Common myeloid progenitor, CD34-positive (primary cell): ENCODE data around the gene DOCK9.
A peak's percentile ranks its signal among the peaks of the same experiment; 100 is the strongest.

Experiments
- CTCF ChIA-PET: fragments of 350-600 bp; sonication (Branson Sonifier 250); formaldehyde crosslinking; loops from one replicate; lab custom pipeline; 2021; ENCODE audit warnings: antibody characterized with exemption; lab: Charles Lee
- POLR2A ChIA-PET: fragments of 350-600 bp; sonication (Branson Sonifier 250); formaldehyde crosslinking; loops from one replicate; lab custom pipeline; 2021; ENCODE audit warnings: antibody characterized with exemption; lab: Charles Lee
- DNase-seq, 3 donors: peaks; one replicate each; pipeline versions ENCODE4 v3.0.0 to v3.0.0-alpha.2; 2013
- H3K27ac ChIP-seq, 2 experiments: 1 replicate in 1 of 2; 2 replicates in 1 of 2; pipeline ENCODE4 v1.7.0; 2013; ENCODE audit warnings: inconsistent platforms in 2 of 2, low read length in 2 of 2, mild to moderate bottlenecking in 2 of 2, low read depth in 1 of 2, moderate library complexity in 1 of 2; ENCODE audit not compliant: severe bottlenecking in 2 of 2, insufficient read depth in 1 of 2, poor library complexity in 1 of 2
- H3K27me3 ChIP-seq, 5 experiments: replicated peaks in 2 of 5; 1 replicate in 3 of 5; 2 replicates in 2 of 5; pipeline versions ENCODE4 v1.6.1 to v1.7.0; 2013; ENCODE audit warnings: low read length in 4 of 5, mild to moderate bottlenecking in 2 of 5, moderate library complexity in 2 of 5, inconsistent platforms in 1 of 5; ENCODE audit not compliant: insufficient read depth in 5 of 5, control insufficient read depth in 4 of 5
- H3K36me3 ChIP-seq, 4 experiments: 1 replicate in 2 of 4; 2 replicates in 2 of 4; pipeline versions ENCODE4 v1.6.1 to v1.7.0; 2013; ENCODE audit warnings: low read length in 3 of 4, control low read depth in 1 of 4, mild to moderate bottlenecking in 1 of 4; ENCODE audit not compliant: control insufficient read depth in 4 of 4, insufficient read depth in 4 of 4
- H3K4me1 ChIP-seq, 4 experiments: 1 replicate in 3 of 4; 2 replicates in 1 of 4; pipeline versions ENCODE4 v1.6.1 to v1.7.1; 2013; ENCODE audit warnings: low read length in 3 of 4, mild to moderate bottlenecking in 3 of 4, control low read depth in 1 of 4, inconsistent platforms in 1 of 4, moderate library complexity in 1 of 4; ENCODE audit not compliant: control insufficient read depth in 4 of 4, insufficient read depth in 4 of 4; ENCODE audit errors: control extremely low read depth in 1 of 4
- H3K4me3 ChIP-seq, 7 experiments: 1 replicate in 4 of 7; 2 replicates in 3 of 7; pipeline versions ENCODE4 v1.5.1 to v1.7.0; 2013; ENCODE audit warnings: mild to moderate bottlenecking in 7 of 7, low read length in 6 of 7, moderate library complexity in 6 of 7, inconsistent platforms in 2 of 7, low read depth in 2 of 7, control low read depth in 1 of 7; ENCODE audit not compliant: insufficient read depth in 4 of 7, control insufficient read depth in 1 of 7; ENCODE audit errors: extremely low read depth in 1 of 7
- H3K9me3 ChIP-seq, 5 experiments: 1 replicate in 4 of 5; 2 replicates in 1 of 5; pipeline versions ENCODE4 v1.6.1 to v1.7.1; 2013; ENCODE audit warnings: low read length in 4 of 5, mild to moderate bottlenecking in 2 of 5, inconsistent platforms in 1 of 5, low read depth in 1 of 5, moderate library complexity in 1 of 5; ENCODE audit not compliant: control insufficient read depth in 4 of 5, insufficient read depth in 2 of 5; ENCODE audit errors: control extremely low read depth in 1 of 5
- WGBS: methylation state at CpG from one replicate; pipeline ENCODE4 v1.1.5; 2013; ENCODE audit not compliant: insufficient coverage; 5-methylcytosine and 5-hydroxymethylcytosine counted together

Gene DOCK9

DNA sequence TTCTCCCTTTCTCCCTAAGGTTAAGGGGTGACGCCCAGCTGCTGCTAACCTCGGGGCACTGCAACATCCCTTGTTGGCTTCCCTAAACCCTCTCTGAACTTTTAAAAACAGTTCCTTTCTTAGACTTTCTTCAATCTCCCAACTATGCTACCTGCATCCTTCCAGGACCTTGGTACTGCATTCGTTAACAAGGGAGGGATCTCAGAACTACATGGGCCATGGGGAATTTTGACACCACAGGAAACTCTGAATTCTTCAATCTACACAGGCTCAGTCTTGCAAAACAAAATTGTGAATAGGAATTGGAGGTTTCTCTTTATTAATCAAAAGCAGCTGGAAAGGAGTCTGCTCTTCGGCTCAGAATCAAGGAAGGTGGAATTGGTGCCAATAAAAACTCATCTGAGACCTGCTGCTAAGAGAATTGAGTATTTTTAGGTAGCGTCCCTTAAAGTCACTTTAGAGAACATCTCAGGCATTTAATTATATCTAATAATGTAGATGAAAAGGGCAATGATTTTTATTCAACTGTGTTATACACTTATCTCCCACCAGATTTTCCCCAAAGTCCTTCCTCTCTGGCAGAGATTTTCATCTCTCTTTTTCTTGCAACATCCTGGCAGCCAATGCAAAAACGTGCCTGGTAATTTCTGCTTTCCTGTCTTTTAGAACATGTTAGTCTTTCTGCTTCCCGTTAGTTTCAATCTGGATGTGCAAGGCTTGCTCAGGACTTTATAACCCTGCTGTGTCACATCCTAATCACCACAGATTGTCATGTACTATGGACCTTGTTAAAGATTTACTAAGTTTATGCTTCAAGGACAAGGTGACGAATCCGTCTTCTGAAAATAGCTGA, 156.3 kb downstream of the DOCK9 start:
- H3K9me3 ChIP-seq, result no peaks in the 10 kb centered on the region
- H3K4me1 ChIP-seq, result no peaks in the 10 kb centered on the region
- peak in 1 of 3 donors; percentile 5 for DNase-seq
- ChIA-PET POLR2A (no interaction called here), CTCF (no interaction called here)
- no peak overlapping the region for H3K4me3 ChIP-seq
- H3K27me3 ChIP-seq, result peaks cover 0 to 18% (median 0%) of the 10 kb centered on the region in 5 experiments
- H3K36me3 ChIP-seq, result no peaks in the 10 kb centered on the region
- WGBS, result 64% methylated on average over 7 of the region's 9 CpGs
- no peak overlapping the region for H3K27ac ChIP-seq

DNA sequence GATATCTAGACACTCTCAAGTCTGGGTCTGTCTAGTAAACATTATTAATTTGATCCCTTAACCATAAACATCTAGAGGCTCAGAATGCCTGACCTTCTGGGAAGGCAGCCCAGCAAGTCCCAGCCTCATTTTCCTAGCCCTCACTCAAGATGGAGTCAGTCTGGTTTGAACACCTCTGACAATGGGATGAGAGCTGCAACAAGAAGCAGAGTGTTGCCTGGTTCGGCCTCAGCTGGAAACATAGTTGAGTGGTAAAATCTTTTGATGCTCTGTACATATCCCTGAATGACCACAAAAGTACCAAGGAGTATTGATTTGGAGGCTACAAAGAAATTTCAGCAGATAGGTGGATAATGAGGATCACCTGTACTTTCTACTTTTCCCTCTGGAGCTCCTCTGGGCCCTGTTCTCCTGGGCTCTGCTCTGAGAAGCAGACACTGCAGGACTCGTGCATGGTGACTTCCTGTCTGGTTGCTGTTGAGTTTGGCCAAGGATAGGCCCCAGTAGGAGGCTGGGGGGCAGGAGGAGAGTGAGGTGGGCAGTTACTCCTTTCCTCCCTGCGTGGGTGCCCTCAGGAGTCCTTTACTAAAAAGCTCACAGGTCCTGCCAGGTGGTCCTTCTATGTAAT, 157.0 kb downstream of the DOCK9 start:
- no peak overlapping the region for H3K27ac ChIP-seq
- WGBS, result 100% methylated on average over 1 of the region's 3 CpGs
- DNase-seq, result no peak

DNA sequence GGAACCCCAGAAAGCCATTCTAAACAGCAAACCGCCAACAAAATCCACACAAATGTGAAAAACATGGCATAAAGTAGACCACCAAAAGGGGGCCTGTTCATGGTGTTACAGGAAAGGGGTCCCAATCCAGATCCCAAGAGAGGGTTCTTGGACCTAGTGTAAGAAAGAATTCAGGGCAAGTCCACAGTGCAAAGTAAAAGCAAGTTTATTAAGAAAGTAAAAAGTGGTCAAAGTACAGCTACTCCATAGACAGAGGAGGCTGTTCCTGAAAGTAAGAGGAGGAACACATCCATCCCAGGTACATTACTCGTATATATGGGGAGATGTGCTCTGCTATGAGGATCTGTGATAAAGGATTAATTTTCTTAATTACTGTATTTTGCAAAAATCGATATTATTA, 157.6 kb downstream of the DOCK9 start:
- Histone ChIP-seq H3K4me1 (no peaks in the 10 kb centered on the region), H3K27ac (no peak overlapping the region), H3K9me3 (no peaks in the 10 kb centered on the region), H3K27me3 (peaks cover 0 to 12% (median 0%) of the 10 kb centered on the region in 5 experiments), H3K4me3 (no peak overlapping the region), H3K36me3 (no peaks in the 10 kb centered on the region)
- WGBS, result no CpG with 5 or more reads among the region's 3 CpGs
- CTCF ChIA-PET, result no interaction called here
- POLR2A ChIA-PET, result no interaction called here
- DNase-seq, result no peak

More for the DNA sequence above, 157.0 kb downstream of the DOCK9 start:
- no peaks in the 10 kb centered on the region for H3K9me3 ChIP-seq
- peaks cover 0 to 12% (median 0%) of the 10 kb centered on the region in 5 experiments for H3K27me3 ChIP-seq
- H3K36me3 ChIP-seq, result no peaks in the 10 kb centered on the region
- ChIA-PET CTCF (no interaction called here), POLR2A (no interaction called here)
- H3K4me1 ChIP-seq, result no peaks in the 10 kb centered on the region
- H3K4me3 ChIP-seq, result no peak overlapping the region

DNA sequence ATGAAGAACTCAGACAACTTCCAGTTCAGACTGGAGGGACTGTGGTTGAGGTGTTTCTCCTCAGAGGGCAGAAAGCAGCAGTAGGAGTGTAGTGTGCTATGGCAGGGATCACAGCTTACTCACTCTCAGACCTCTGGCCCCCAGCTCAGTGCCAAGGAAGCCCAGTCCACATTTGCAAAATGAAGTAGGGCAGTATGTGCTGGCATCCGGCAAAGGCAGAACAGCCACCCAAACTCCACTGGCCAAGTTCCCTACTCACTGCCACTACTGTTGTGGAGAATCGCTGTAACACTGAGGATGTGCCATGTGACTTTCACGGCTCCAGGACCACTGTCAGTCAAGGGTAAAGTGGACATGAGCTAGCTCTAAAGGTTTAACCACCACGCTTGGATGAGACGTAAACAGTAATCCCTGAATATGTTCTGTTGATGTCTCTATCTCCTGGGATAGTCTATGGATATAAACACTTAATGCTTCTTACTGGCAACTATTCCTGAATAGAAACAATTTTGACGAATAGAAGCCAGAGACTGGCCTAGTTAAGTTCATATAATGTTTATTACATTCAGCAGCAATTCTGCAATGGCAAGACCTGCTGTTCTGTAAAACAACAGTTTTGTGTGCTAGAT, 158.4 kb downstream of the DOCK9 start:
- H3K27me3 ChIP-seq, result peaks cover 0 to 12% (median 0%) of the 10 kb centered on the region in 5 experiments
- CTCF ChIA-PET, result no interaction called here
- no peak for DNase-seq
- H3K27ac ChIP-seq, result no peak overlapping the region
- no peak overlapping the region for H3K4me3 ChIP-seq
- no peaks in the 10 kb centered on the region for H3K36me3 ChIP-seq
- POLR2A ChIA-PET, result no interaction called here
- WGBS, result 94% methylated on average over 5 of the region's 6 CpGs
- H3K4me1 ChIP-seq, result no peaks in the 10 kb centered on the region
- H3K9me3 ChIP-seq, result no peaks in the 10 kb centered on the region

DNA sequence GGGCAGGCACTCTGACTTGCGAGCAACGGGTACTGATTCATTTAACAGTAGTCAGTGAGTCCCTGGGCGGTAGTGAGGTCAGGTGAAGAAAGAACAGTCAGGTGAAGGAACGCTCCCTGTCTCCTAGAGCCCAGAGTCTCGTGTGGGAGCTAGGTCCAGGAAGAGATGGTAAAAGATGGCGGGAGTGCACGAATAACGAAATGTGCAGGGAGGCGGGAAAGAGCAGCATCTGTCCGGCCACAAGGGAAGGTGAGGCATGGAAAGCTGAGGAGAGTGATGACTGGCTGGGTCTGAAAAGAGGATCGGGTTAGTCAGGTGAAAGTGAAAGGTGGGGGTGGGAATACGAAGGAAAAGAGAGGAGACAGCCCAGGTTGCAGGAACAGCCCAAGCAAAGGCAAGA, 161.5 kb downstream of the DOCK9 start:
- Histone ChIP-seq H3K4me1 (no peaks in the 10 kb centered on the region), H3K4me3 (no peak overlapping the region), H3K27me3 (peaks cover 0 to 6% (median 0%) of the 10 kb centered on the region in 5 experiments), H3K36me3 (no peaks in the 10 kb centered on the region), H3K27ac (no peak overlapping the region), H3K9me3 (no peaks in the 10 kb centered on the region)
- ChIA-PET POLR2A (no interaction called here), CTCF (no interaction called here)
- 97% methylated on average over 7 of the region's 12 CpGs for WGBS
- DNase-seq, result no peak

DNA sequence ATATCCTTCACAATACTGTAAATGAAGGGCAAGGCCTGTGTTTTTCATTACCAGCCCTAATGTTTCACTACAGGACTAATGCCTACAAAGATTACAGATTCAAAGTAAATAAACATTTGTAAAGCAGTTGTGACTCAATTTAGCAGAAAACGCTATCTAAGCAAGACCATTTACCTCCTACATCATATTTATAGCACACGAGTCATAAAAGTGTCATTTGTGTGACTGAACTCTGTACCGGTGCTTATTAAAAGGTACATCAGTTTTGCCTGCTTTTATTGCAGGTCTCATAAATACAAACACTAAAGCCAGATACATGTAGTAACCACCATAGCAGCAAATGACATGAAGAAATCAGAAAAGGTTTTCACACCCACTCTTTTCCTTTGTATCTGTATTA, 163.9 kb downstream of the DOCK9 start:
- no peaks in the 10 kb centered on the region for H3K27me3 ChIP-seq
- no peak for DNase-seq
- H3K36me3 ChIP-seq, result no peaks in the 10 kb centered on the region
- H3K9me3 ChIP-seq, result no peaks in the 10 kb centered on the region
- H3K4me1 ChIP-seq, result no peaks in the 10 kb centered on the region
- no peak overlapping the region for H3K27ac ChIP-seq
- WGBS, result 95% methylated on average over 3 of the region's 3 CpGs
- CTCF ChIA-PET, result no interaction called here
- POLR2A ChIA-PET, result no interaction called here
- H3K4me3 ChIP-seq, result no peak overlapping the region
